K562 (cell line): ENCODE results near the gene TMSB4X. TPM values are rescaled to one million over a fixed set of nuclear protein-coding genes. Genes with fewer than 3 reads are reported as not detected.

Experiments used
- BRCA1 ChIP-seq, 2 experiments: fragments of 450-650 bp in 1 of 2; sonication (generic) in 1 of 2; formaldehyde crosslinking in 1 of 2; IDR thresholded peaks; 2 replicates each; pipeline versions ENCODE4 v1.5.0 to v1.6.1; 2017 to 2020; ENCODE audit warnings: mild to moderate bottlenecking in 1 of 2, missing genetic modification reagents in 1 of 2
- CHCHD3 ChIP-seq: fragments of 250-450 bp; sonication (Bioruptor Pico); IDR thresholded peaks from 2 replicates; pipeline ENCODE4 v2.1.2; 2022; ENCODE audit warnings: mild to moderate bottlenecking
- COPS2 ChIP-seq: fragments of 450-650 bp; conservative IDR thresholded peaks from 2 replicates; pipeline ENCODE4 v1.6.1; 2016; ENCODE audit warnings: mild to moderate bottlenecking, moderate library complexity
- CUX1 ChIP-seq: fragments of 200-800 bp; sonication (Bioruptor generic); IDR thresholded peaks from 2 replicates; pipeline ENCODE4 v1.6.1; 2016; ENCODE audit warnings: missing genetic modification characterization, missing compliant biosample characterization
- HDAC2 ChIP-seq: fragments of 450-650 bp; IDR thresholded peaks from 2 replicates; pipeline ENCODE4 v1.6.1; 2016; ENCODE audit warnings: mild to moderate bottlenecking
- MEF2A ChIP-seq: IDR thresholded peaks from 2 replicates; pipeline ENCODE4 v1.6.1; 2011; ENCODE audit warnings: low read depth, mild to moderate bottlenecking, low read length, moderate library complexity; ENCODE audit not compliant: control insufficient read depth
- MTA2 ChIP-seq: fragments of 450-650 bp; IDR thresholded peaks from 2 replicates; pipeline ENCODE4 v1.6.1; 2016; ENCODE audit warnings: low read depth
- MTF1 ChIP-seq: fragments of 250-450 bp; sonication (Bioruptor Pico); IDR thresholded peaks from 2 replicates; pipeline ENCODE4 v1.9.0; 2021; ENCODE audit warnings: moderate library complexity, mild to moderate bottlenecking, inconsistent platforms, borderline replicate concordance
- NFE2 ChIP-seq: IDR thresholded peaks from 2 replicates; pipeline ENCODE4 v1.6.1; 2014; ENCODE audit warnings: antibody characterized with exemption, low read depth
- NFE2L1 ChIP-seq: fragments of 450-650 bp; IDR thresholded peaks from 2 replicates; pipeline ENCODE4 v1.6.1; 2016; ENCODE audit warnings: missing genetic modification characterization, low read depth, mild to moderate bottlenecking, missing compliant biosample characterization, moderate library complexity, borderline replicate concordance
- NFYB ChIP-seq: IDR thresholded peaks from 2 replicates; pipeline ENCODE4 v1.6.1; 2011; ENCODE audit warnings: mild to moderate bottlenecking, moderate library complexity; ENCODE audit not compliant: insufficient read length; ENCODE audit errors: extremely low read depth
- RBM25 ChIP-seq: fragments of 200-400 bp; formaldehyde crosslinking; IDR thresholded peaks from 2 replicates; pipeline ENCODE4 v1.6.1; 2018; ENCODE audit warnings: low read length, low read depth, moderate library complexity; ENCODE audit not compliant: severe bottlenecking
- RBM39 ChIP-seq: fragments of 200-400 bp; formaldehyde crosslinking; optimal IDR thresholded peaks from 2 replicates; pipeline ENCODE3; 2018; ENCODE audit warnings: low read depth, low read length
- RFX7 ChIP-seq: fragments of 250-450 bp; sonication (Bioruptor Pico); IDR thresholded peaks from 2 replicates; pipeline ENCODE4 v1.5.1; 2021; ENCODE audit warnings: mild to moderate bottlenecking
- SREBF2 ChIP-seq: sonication (generic); formaldehyde crosslinking; IDR thresholded peaks from 2 replicates; pipeline ENCODE4 v1.4.0; 2020; ENCODE audit warnings: mild to moderate bottlenecking, missing genetic modification reagents
- SRF ChIP-seq, 2 experiments: fragments of 250-450, 450-650 bp in 1 of 2; sonication (Bioruptor Pico) in 1 of 2; sonication (generic) in 1 of 2; formaldehyde crosslinking; IDR thresholded peaks; 2 replicates each; pipeline versions ENCODE4 v1.5.0 to v1.5.1; 2020 to 2022; ENCODE audit warnings: mild to moderate bottlenecking in 1 of 2, missing genetic modification reagents in 1 of 2
- SRSF3 ChIP-seq: fragments of 200-400 bp; formaldehyde crosslinking; IDR thresholded peaks from 2 replicates; pipeline ENCODE4 v1.6.1; 2016; ENCODE audit warnings: mild to moderate bottlenecking, low read length, moderate library complexity; ENCODE audit not compliant: insufficient read depth
- SUPT5H ChIP-seq: fragments of 450-650 bp; IDR thresholded peaks from 2 replicates; pipeline ENCODE4 v1.6.1; 2016
- TEAD2 ChIP-seq: fragments of 450-650 bp; IDR thresholded peaks from 2 replicates; pipeline ENCODE4 v1.6.1; 2016; ENCODE audit warnings: missing genetic modification characterization, control low read depth, missing compliant biosample characterization
- THAP7 ChIP-seq: fragments of 250-450 bp; sonication (Bioruptor Pico); IDR thresholded peaks from 2 replicates; pipeline ENCODE4 v1.5.0; 2021
- ZKSCAN1 ChIP-seq: fragments of 150-350 bp; IDR thresholded peaks from 2 replicates; pipeline ENCODE4 v1.6.1; 2016; ENCODE audit warnings: low read depth, low read length
- ZKSCAN8 ChIP-seq: fragments of 200-800 bp; sonication (Bioruptor generic); IDR thresholded peaks from 2 replicates; pipeline ENCODE4 v1.6.1; 2016; ENCODE audit warnings: missing genetic modification characterization, missing compliant biosample characterization
- ZNF280B ChIP-seq: fragments of 250-450 bp; sonication (Bioruptor Pico); IDR thresholded peaks from 2 replicates; pipeline ENCODE4 v1.5.1; 2021; ENCODE audit warnings: mild to moderate bottlenecking
- ZNF431 ChIP-seq: sonication (generic); formaldehyde crosslinking; IDR thresholded peaks from 2 replicates; pipeline ENCODE4 v1.8.0; 2022; ENCODE audit warnings: mild to moderate bottlenecking, missing genetic modification reagents
- polyA plus RNA-seq, 8 experiments: library from polyadenylated mRNA; depleted of rRNA in 4 of 8; stranded (reverse) in 5 of 8; unstranded in 3 of 8; fragments of >200 nt; fragmentation: Nextera tagmentation in 2 of 8; fragmentation: Illumina TruSeq in 1 of 8; extraction: Ambion mirVana in 2 of 8; extraction: Trizol in 1 of 8; gene quantifications; 2 replicates each; pipeline versions ENCODE4 v1.2.1 to v1.2.3, GENCODE V29; 2011 to 2014; ENCODE audit warnings: inconsistent platforms in 1 of 8, missing spikeins in 1 of 8
- total RNA-seq, 7 experiments: library from RNA; depleted of rRNA in 6 of 7; stranded (reverse); fragments of >200 nt in 6 of 7; fragmentation: Illumina TruSeq in 2 of 7; extraction: Trizol in 2 of 7; gene quantifications; 2 replicates each; pipeline versions ENCODE4 v1.2.1 to v1.2.3, GENCODE V29; 2011 to 2021; ENCODE audit warnings: low replicate concordance in 1 of 7

The TMSB4X gene
- total and polyA plus RNA-seq, 9 of the 15 experiments (the other 6 are each of a cell fraction or from before 2014, with no cell fraction given), result 1,035 to 2,035 (median 1,529) TPM

GRCh38 chrX:12962041-12962504 is 12.8 kb upstream of the TMSB4X start (continued):
- no peak for TF ChIP-seq CUX1 (CRISPR knock-in tag)
- TF ChIP-seq SRF (CRISPR knock-in tag; IDR thresholded peaks at IDR 0.05), result no peak
- no peak for TF ChIP-seq NFE2L1 (tag)
- TF ChIP-seq ZNF431 (CRISPR knock-in tag), result no peak
- no peak for TF ChIP-seq TEAD2 (tag)
- no peak for TF ChIP-seq SUPT5H
- peak; percentile 29; the same call in 1 of the 2 replicates for TF ChIP-seq HDAC2
- no peak for TF ChIP-seq ZKSCAN8 (CRISPR knock-in tag)
- no peak for TF ChIP-seq ZKSCAN1
- TF ChIP-seq CHCHD3 (CRISPR knock-in tag), result no peak
- no peak for TF ChIP-seq NFYB
- no peak for TF ChIP-seq RBM39
- no peak for TF ChIP-seq NFE2
- TF ChIP-seq RBM25, result no peak
- no peak for TF ChIP-seq ZNF280B (CRISPR knock-in tag)
- TF ChIP-seq MTA2, result 0 out of 2 replicates have a peak, but pooled peaks have one; percentile 14
- no peak for TF ChIP-seq RFX7 (CRISPR knock-in tag)
- TF ChIP-seq COPS2, result no peak
- no peak for TF ChIP-seq SREBF2 (CRISPR knock-in tag)
- TF ChIP-seq BRCA1 (IDR thresholded peaks at IDR 0.05), result no peak
- TF ChIP-seq BRCA1 (CRISPR knock-in tag; IDR thresholded peaks at IDR 0.05), result no peak
- no peak for TF ChIP-seq MEF2A
- TF ChIP-seq MTF1 (CRISPR knock-in tag), result no peak
- no peak for TF ChIP-seq SRSF3
- TF ChIP-seq THAP7 (CRISPR knock-in tag), result no peak
